ENCODE data around the gene CEND1. TPM values are rescaled to one million over a fixed set of nuclear protein-coding genes. Genes with fewer than 3 reads are reported as not detected.

The CEND1 gene
- total and polyA plus RNA-seq, 2 of the 13 experiments (the other 11 are each of a cell fraction or from before 2014, with no cell fraction given): not detected

- TF ChIP-seq FIP1L1 (IDR thresholded peaks at IDR 0.05; ENCODE audit: borderline replicate concordance, insufficient read depth, low read depth, low read length) (no peak), MZF1 (CRISPR knock-in tag; IDR thresholded peaks at IDR 0.05; ENCODE audit: borderline replicate concordance) (no peak), ZKSCAN5 (CRISPR knock-in tag; IDR thresholded peaks at IDR 0.05) (no peak), HOMEZ (CRISPR knock-in tag; IDR thresholded peaks at IDR 0.05; ENCODE audit: low read depth) (no peak)
Observed at GRCh38 chr11:833114-833791, 43.4 kb upstream of the CEND1 start (continued).

GRCh38 chr11:832529-833113 lies 42.7 kb upstream of the CEND1 start, which contains the start of gene CD151:
TSS of gene CD151 (plus strand) at chr11:832952. CDS start at chr11:836070, 3,118 bp downstream.
- 4% methylated on average over 4 of the region's 67 CpGs for WGBS (ENCODE audit: low lambda C conversion rate)
- intact Hi-C loops (cut with micrococcal nuclease; ENCODE audit: unreplicated experiment): no loop called here
- CTCF ChIA-PET (ENCODE audit: low intra/inter-chr PET ratio, low total read pairs): no interaction called here
- peaks cover 75% of the 10 kb centered on the region for H3K4me1 ChIP-seq (ENCODE audit: insufficient read depth, low read length)
- in situ Hi-C loops (cut with HindIII; ENCODE audit: extremely low pct_ligation_motif_present, low pct_unique_long_range_greater_than_20kb): no loop called here
- no peaks in the 10 kb centered on the region for H3K9me3 ChIP-seq (ENCODE audit: low read length)
- BruUV-seq (replicated peaks): no TSS peak
- DNase-seq (ENCODE audit: low spot score) (no peak), FAIRE-seq (no peak), ATAC-seq (peak; percentile 7)
- H3K27me3 ChIP-seq (ENCODE audit: control insufficient read depth in 1 of 2, insufficient read depth in 2 of 2, low read length in 2 of 2): no peaks in the 10 kb centered on the region
- POLR2A ChIA-PET: interaction anchor here (1.0 to 16.1 kb wide), 3 partner anchors 9 to 37 kb away, joined by 4 to 264 read pairs (median 141); partner anchors contain the start of genes PNPLA2, POLR2L and TSPAN4
- peaks cover 7% of the 10 kb centered on the region; the same call in 1 of the 2 replicates for H4K20me1 ChIP-seq (ENCODE audit: insufficient read depth, low read length)
- H3K79me2 ChIP-seq (ENCODE audit: insufficient read depth, low read length): peaks cover 11% of the 10 kb centered on the region
- peak within 1 kb of the TSS; percentile 61 for H3K27ac ChIP-seq (ENCODE audit: extremely low read length, insufficient read depth, low read length)
- H3K36me3 ChIP-seq (replicated peaks in 1 of 2; ENCODE audit: control insufficient read depth in 1 of 2, insufficient read depth in 2 of 2, low read length in 2 of 2): peaks cover 4 to 10% of the 10 kb centered on the region in 2 experiments; a peak in 3 of 5 replicates
- H3K4me3 ChIP-seq (replicated peaks in 1 of 3; ENCODE audit: insufficient read depth in 1 of 3, low read depth in 2 of 3, low read length in 3 of 3): peak within 1 kb of the TSS; percentile 71 to 81 (median 77)
- peak within 1 kb of the TSS; percentile 87 for H3K4me2 ChIP-seq (ENCODE audit: low read depth, low read length)
- peak within 1 kb of the TSS; percentile 85 for H3K9ac ChIP-seq (ENCODE audit: insufficient read depth, low read depth, low read length)
- H2AFZ ChIP-seq (ENCODE audit: low read length): no peak within 1 kb of the TSS
- no peak for TF ChIP-seq HMGXB3 (CRISPR knock-in tag; IDR thresholded peaks at IDR 0.05; ENCODE audit: borderline replicate concordance)
- TF ChIP-seq ZNF841 (CRISPR knock-in tag; IDR thresholded peaks at IDR 0.05; ENCODE audit: borderline replicate concordance): no peak
- 0 out of 4 replicates have a peak, but pooled peaks of 1 of the 2 experiments have one; percentile 8 for TF ChIP-seq HMGXB4 (CRISPR knock-in tag; IDR thresholded peaks at IDR 0.05; ENCODE audit: borderline replicate concordance in 1 of 2, low read depth in 1 of 2)
- TF ChIP-seq ZFP62 (CRISPR knock-in tag; IDR thresholded peaks at IDR 0.05): no peak
- TF ChIP-seq POLR2AphosphoS5 (IDR thresholded peaks at IDR 0.05; ENCODE audit: low read depth, low read length): 0 out of 2 replicates have a peak, but pooled peaks have one; percentile 29
- no peak for TF ChIP-seq ZNF253 (CRISPR knock-in tag; IDR thresholded peaks at IDR 0.05; ENCODE audit: borderline replicate concordance)
- no peak for TF ChIP-seq ZNF781 (CRISPR knock-in tag; IDR thresholded peaks at IDR 0.05; ENCODE audit: borderline replicate concordance, not compliant biosample characterization)
- 0 out of 2 replicates have a peak, but pooled peaks have one; percentile 9 for TF ChIP-seq TBX2 (CRISPR knock-in tag; IDR thresholded peaks at IDR 0.05; ENCODE audit: borderline replicate concordance)

Measured in HepG2 (cell line).